Natural killer cell (primary cell): Measurements from ENCODE around the gene CDC73. TPM values are rescaled to one million over a fixed set of nuclear protein-coding genes. Genes with fewer than 3 reads are reported as not detected.

ENCODE experiments used
- ATAC-seq, 3 donors: fragments of 150-1000 bp in 2 of 3; fragments of 200-7000 bp in 1 of 3; cut with Tn5 transposase; 1 replicate in 1 of 3; 2 replicates in 2 of 3; pipeline ENCODE4 v1.10.0; 2021; ENCODE audit warnings: mild to moderate bottlenecking in 2 of 3, moderate library complexity in 2 of 3
- DNase-seq, 2 donors: peaks; one replicate each; pipeline versions ENCODE4 v3.0.0 to v3.0.0-alpha.2; 2013 to 2021; ENCODE audit warnings: mixed read lengths in 1 of 2
- H3K27ac ChIP-seq: one replicate; pipeline ENCODE4 v1.5.1; 2013; ENCODE audit warnings: mild to moderate bottlenecking, low read length
- H3K27me3 ChIP-seq: one replicate; pipeline ENCODE4 v1.6.1; 2013; ENCODE audit warnings: low read length; ENCODE audit not compliant: control insufficient read depth, insufficient read depth
- H3K36me3 ChIP-seq: one replicate; pipeline ENCODE4 v1.6.1; 2013; ENCODE audit warnings: low read length; ENCODE audit not compliant: control insufficient read depth, insufficient read depth
- H3K4me1 ChIP-seq: one replicate; pipeline ENCODE4 v1.6.1; 2013; ENCODE audit warnings: low read length; ENCODE audit not compliant: control insufficient read depth, insufficient read depth
- H3K4me3 ChIP-seq: one replicate; pipeline ENCODE4 v1.5.1; 2013; ENCODE audit warnings: low read length
- H3K9me3 ChIP-seq: one replicate; pipeline ENCODE4 v1.6.1; 2013; ENCODE audit warnings: low read length; ENCODE audit not compliant: control insufficient read depth, insufficient read depth
- H3K27ac Mint-ChIP-seq, 2 donors: one replicate each; pipeline ENCODE4 v1.8.0; 2022; ENCODE audit warnings: mild to moderate bottlenecking in 2 of 2, mixed read lengths in 2 of 2, moderate library complexity in 1 of 2
- H3K27me3 Mint-ChIP-seq, 2 donors: one replicate each; pipeline ENCODE4 v1.8.0; 2022; ENCODE audit warnings: low read depth in 2 of 2, mixed read lengths in 2 of 2
- H3K36me3 Mint-ChIP-seq: one replicate; pipeline ENCODE4 v1.8.0; 2022; ENCODE audit warnings: mixed read lengths
- H3K4me1 Mint-ChIP-seq, 2 donors: one replicate each; pipeline ENCODE4 v1.8.0; 2022; ENCODE audit warnings: mixed read lengths in 2 of 2
- H3K4me3 Mint-ChIP-seq: one replicate; pipeline ENCODE4 v1.8.0; 2022; ENCODE audit warnings: mild to moderate bottlenecking, moderate library complexity, mixed read lengths
- H3K9me3 Mint-ChIP-seq, 2 donors: one replicate each; pipeline ENCODE4 v1.8.0; 2022; ENCODE audit warnings: mixed read lengths in 2 of 2
- WGBS: methylation state at CpG from one replicate; pipeline ENCODE4 v1.1.7; 2013; ENCODE audit warnings: missing lambda C conversion rate; ENCODE audit not compliant: insufficient coverage; 5-methylcytosine and 5-hydroxymethylcytosine counted together
- intact Hi-C: fragments of 100-400 bp; cut with micrococcal nuclease; formaldehyde crosslinking; loops from one replicate; pipeline ENCODE4 v1.14.2; 2022
- total RNA-seq, 4 donors: library from RNA; stranded (reverse); fragments of 120-200 nt in 1 of 4; gene quantifications; one replicate each; pipeline versions ENCODE4 v1.2.3 to v1.2.4, GENCODE V29; 2013 to 2022
- TF ChIP-seq, protein P1 (sequence below): fragments of 200-600 bp; IDR thresholded peaks from one replicate; pipeline ENCODE4 v1.8.0; 2022; ENCODE audit warnings: antibody characterized with exemption

CDC73 gene
- total RNA-seq, 3 donors from 2014 or later (not counting 1 experiment from before 2014, with no cell fraction given): 73.2 to 86.0 (median 82.6) TPM

DNA sequence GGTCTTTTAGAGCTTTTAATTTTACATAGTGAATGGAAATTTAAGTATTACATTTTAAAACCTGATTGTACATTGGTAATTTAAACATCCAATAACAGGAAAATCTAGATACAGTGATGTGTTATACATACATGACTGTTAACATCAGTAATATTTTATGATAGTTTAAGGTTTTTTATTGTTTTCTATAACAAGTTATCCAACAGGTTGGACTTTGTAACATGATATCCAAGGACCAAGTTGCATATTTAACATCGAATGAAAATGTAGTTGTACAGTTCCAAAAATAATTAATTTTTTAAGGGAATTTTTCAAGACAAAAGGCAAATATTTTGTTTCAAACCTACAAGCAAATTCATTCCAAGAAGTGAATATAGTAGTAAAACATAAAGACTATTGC, 31.0 kb upstream of the CDC73 start:
- Mint-ChIP-seq H3K27me3 (no peaks in the 10 kb centered on the region), H3K36me3 (no peaks in the 10 kb centered on the region), H3K4me3 (no peak overlapping the region), H3K9me3 (no peaks in the 10 kb centered on the region), H3K27ac (no peak overlapping the region), H3K4me1 (no peaks in the 10 kb centered on the region)
- no peak overlapping the region for H3K27ac ChIP-seq
- ATAC-seq (no peak), DNase-seq (no peak)
- TF ChIP-seq, protein P1, sequence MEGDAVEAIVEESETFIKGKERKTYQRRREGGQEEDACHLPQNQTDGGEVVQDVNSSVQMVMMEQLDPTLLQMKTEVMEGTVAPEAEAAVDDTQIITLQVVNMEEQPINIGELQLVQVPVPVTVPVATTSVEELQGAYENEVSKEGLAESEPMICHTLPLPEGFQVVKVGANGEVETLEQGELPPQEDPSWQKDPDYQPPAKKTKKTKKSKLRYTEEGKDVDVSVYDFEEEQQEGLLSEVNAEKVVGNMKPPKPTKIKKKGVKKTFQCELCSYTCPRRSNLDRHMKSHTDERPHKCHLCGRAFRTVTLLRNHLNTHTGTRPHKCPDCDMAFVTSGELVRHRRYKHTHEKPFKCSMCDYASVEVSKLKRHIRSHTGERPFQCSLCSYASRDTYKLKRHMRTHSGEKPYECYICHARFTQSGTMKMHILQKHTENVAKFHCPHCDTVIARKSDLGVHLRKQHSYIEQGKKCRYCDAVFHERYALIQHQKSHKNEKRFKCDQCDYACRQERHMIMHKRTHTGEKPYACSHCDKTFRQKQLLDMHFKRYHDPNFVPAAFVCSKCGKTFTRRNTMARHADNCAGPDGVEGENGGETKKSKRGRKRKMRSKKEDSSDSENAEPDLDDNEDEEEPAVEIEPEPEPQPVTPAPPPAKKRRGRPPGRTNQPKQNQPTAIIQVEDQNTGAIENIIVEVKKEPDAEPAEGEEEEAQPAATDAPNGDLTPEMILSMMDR: no peak
- H3K9me3 ChIP-seq: no peaks in the 10 kb centered on the region
- WGBS: no CpG with 5 or more reads among the region's 1 CpG
- H3K36me3 ChIP-seq: peaks cover 24% of the 10 kb centered on the region
- H3K4me1 ChIP-seq: no peaks in the 10 kb centered on the region
- H3K4me3 ChIP-seq: no peak overlapping the region
- no peaks in the 10 kb centered on the region for H3K27me3 ChIP-seq
- intact Hi-C loops: no loop called here

DNA sequence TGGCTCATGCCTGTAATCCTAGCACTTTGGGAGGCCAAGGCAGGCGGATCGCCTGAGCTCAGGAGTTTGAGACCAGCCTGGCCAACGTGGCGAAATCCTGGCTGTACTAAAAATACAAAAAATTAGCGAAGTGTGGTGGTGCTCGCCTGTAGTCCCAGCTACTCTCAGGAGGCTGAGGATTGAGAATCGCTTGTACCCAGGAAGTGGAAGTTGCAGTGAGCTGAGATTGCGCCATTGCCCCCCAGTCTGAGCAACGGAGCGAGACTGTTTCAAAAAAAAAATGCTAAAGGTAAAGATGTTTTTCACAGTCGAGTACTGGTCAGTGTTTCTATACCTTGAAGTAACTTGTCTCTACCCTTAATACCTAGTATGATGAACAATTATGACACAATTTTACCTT, 27.7 kb upstream of the CDC73 start:
- H3K27ac Mint-ChIP-seq: no peak overlapping the region
- TF ChIP-seq, protein P1: no peak
- H3K36me3 Mint-ChIP-seq: peaks cover 12% of the 10 kb centered on the region
- DNase-seq (no peak), ATAC-seq (no peak)
- Histone ChIP-seq H3K4me3 (no peak overlapping the region), H3K4me1 (no peaks in the 10 kb centered on the region), H3K9me3 (no peaks in the 10 kb centered on the region), H3K27me3 (no peaks in the 10 kb centered on the region), H3K27ac (no peak overlapping the region), H3K36me3 (peaks cover 41% of the 10 kb centered on the region)
- no peaks in the 10 kb centered on the region for H3K9me3 Mint-ChIP-seq
- H3K4me1 Mint-ChIP-seq: no peaks in the 10 kb centered on the region
- intact Hi-C loops: no loop called here
- no peaks in the 10 kb centered on the region for H3K27me3 Mint-ChIP-seq
- no peak overlapping the region for H3K4me3 Mint-ChIP-seq
- WGBS: 93% methylated on average over 11 of the region's 11 CpGs

DNA sequence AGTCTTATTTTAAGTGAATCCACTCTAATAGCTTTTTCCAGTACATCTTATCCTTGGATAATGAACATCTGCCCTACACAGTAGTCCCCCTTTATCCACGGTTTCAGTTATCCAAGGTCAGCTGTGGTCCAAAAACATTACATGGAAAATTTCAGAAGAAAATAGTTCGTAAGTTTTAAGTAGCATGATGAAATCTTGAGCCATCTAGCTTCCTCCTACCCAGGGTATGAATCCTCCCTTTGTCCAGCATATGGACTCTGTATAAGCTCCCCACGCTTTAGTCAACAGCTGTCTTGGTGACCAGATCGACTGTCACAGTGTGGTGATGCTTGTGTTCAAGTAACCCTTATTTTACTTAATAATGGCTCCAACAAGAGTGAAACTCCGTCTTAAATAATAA, 19.2 kb upstream of the CDC73 start:
- peaks cover 12% of the 10 kb centered on the region for H3K4me1 ChIP-seq
- no peak overlapping the region for H3K4me3 ChIP-seq
- TF ChIP-seq, protein P1: no peak
- intact Hi-C loops: no loop called here
- DNase-seq (no peak), ATAC-seq (no peak)
- peaks cover 26% of the 10 kb centered on the region for H3K36me3 ChIP-seq
- Mint-ChIP-seq H3K36me3 (no peaks in the 10 kb centered on the region), H3K9me3 (no peaks in the 10 kb centered on the region), H3K4me3 (no peak overlapping the region), H3K27me3 (no peaks in the 10 kb centered on the region), H3K27ac (no peak overlapping the region), H3K4me1 (peaks cover 16 to 27% of the 10 kb centered on the region in 2 donors)
- no peak overlapping the region for H3K27ac ChIP-seq
- WGBS: 94% methylated on average over 3 of the region's 5 CpGs
- no peaks in the 10 kb centered on the region for H3K27me3 ChIP-seq
- no peaks in the 10 kb centered on the region for H3K9me3 ChIP-seq

DNA sequence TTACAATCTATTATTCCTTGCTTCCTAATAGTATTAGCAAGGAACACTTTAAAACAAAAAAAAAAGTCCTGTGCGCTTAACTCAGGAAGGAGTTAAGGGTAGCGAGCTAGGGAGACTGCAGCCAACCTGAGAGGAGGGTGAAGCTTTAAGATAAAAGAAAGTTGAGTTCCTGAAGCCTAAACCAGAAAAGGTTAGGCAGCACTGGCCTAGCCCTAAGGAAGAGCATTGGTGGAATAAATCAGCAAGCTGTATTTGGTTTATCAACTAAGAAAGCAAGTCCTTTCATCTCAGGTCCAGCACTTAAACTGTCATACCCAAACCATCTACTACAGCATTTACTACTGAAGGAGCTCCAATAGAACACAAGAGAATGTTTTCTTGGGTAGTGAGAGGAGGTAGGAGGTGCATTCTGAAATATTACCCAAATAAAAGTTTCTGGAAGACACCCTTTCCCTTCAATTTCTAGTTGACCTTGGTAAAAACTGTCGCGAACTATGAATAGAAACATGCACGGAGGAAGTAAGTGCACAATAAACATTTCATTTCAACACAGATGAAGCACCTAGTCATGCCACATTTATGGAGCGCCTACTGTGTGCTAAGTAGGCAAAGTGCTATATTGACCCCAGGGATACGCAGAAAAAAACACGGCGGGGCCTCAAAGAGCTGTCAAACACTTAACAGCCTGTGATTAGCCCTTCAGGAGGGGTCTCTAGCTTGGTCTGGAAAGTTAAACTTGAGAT, 17.9 kb upstream of the CDC73 start:
- H3K27me3 ChIP-seq: no peaks in the 10 kb centered on the region
- no peaks in the 10 kb centered on the region for H3K9me3 ChIP-seq
- no peaks in the 10 kb centered on the region for H3K27me3 Mint-ChIP-seq
- H3K9me3 Mint-ChIP-seq: no peaks in the 10 kb centered on the region
- peak overlapping the region; percentile 94 for H3K4me3 Mint-ChIP-seq
- ATAC-seq (no peak), DNase-seq (no peak)
- 47% methylated on average over 9 of the region's 9 CpGs for WGBS
- peak overlapping the region; percentile 64 for H3K27ac ChIP-seq
- no peaks in the 10 kb centered on the region for H3K36me3 Mint-ChIP-seq
- peak overlapping the region; percentile 81 to 88 for H3K27ac Mint-ChIP-seq
- intact Hi-C loops: loop anchor here (2.0 kb wide), 1 partner anchor 45 kb away; the partner anchor contains the start of genes RO60 and UCHL5
- peaks cover 18% of the 10 kb centered on the region for H3K36me3 ChIP-seq
- H3K4me1 Mint-ChIP-seq: peaks cover 16 to 27% of the 10 kb centered on the region in 2 donors
- peaks cover 12% of the 10 kb centered on the region for H3K4me1 ChIP-seq
- peak overlapping the region; percentile 82 for H3K4me3 ChIP-seq
- TF ChIP-seq, protein P1: no peak
